GM21576 (cell line): Measurements from ENCODE around the gene UCKL1.
"Not testable (repeated sequence)": the region's sequence is repeated elsewhere in the genome, so short reads cannot be mapped to it uniquely, and the experiment has no call there.

Source experiments
- ATAC-seq: cut with Tn5 transposase; IDR thresholded peaks from one replicate; pipeline ENCODE4 v1.9.1; 2021; ENCODE audit warnings: mild to moderate bottlenecking, moderate library complexity; ENCODE audit not compliant: unreplicated experiment

UCKL1 gene

GRCh38 chr20:63972312-63973159 is 16.3 kb upstream of the UCKL1 start:
- ATAC-seq, result no peak

GRCh38 chr20:63971960-63972311 is 15.7 kb upstream of the UCKL1 start:
- ATAC-seq, result not testable (repeated sequence)

- ATAC-seq, result no peak
Measured at GRCh38 chr20:63970714-63971431, 14.7 kb upstream of the UCKL1 start.

GRCh38 chr20:63969838-63970713 is 13.9 kb upstream of the UCKL1 start, which contains the start of gene ZNF512B:
ZNF512B (minus strand) TSS chr20:63969930; CDS start chr20:63967950, 1,980 bp downstream.
- ATAC-seq, result no peak

GRCh38 chr20:63968928-63969760 is 12.9 kb upstream of the UCKL1 start:
- ATAC-seq, result no peak

- no peak for ATAC-seq
Measured at GRCh38 chr20:63968136-63968927, 12.1 kb upstream of the UCKL1 start.

GRCh38 chr20:63967330-63968135 is 11.3 kb upstream of the UCKL1 start:
- no peak for ATAC-seq

- ATAC-seq, result no peak
Measured at GRCh38 chr20:63966944-63967322, 10.7 kb upstream of the UCKL1 start.

GRCh38 chr20:63966172-63966943 is 10.1 kb upstream of the UCKL1 start:
- ATAC-seq, result no peak

GRCh38 chr20:63964412-63964811 is 8.2 kb upstream of the UCKL1 start:
- no peak for ATAC-seq

GRCh38 chr20:63963784-63964301 is 7.6 kb upstream of the UCKL1 start:
- no peak for ATAC-seq

- no peak for ATAC-seq
Measured at GRCh38 chr20:63963348-63963741, 7.1 kb upstream of the UCKL1 start.

- ATAC-seq, result no peak
Measured at GRCh38 chr20:63962426-63963347, 6.5 kb upstream of the UCKL1 start.

GRCh38 chr20:63961664-63962425 is 5.6 kb upstream of the UCKL1 start:
- ATAC-seq, result no peak

- not testable (repeated sequence) for ATAC-seq
Measured at GRCh38 chr20:63960654-63961621, 4.7 kb upstream of the UCKL1 start.
